Fibroblast of villous mesenchyme (primary cell): ENCODE results near the gene SYNGR4. TPM values are rescaled to one million over a fixed set of nuclear protein-coding genes. Genes with fewer than 3 reads are reported as not detected.

Experiments
- DNase-seq: peaks from one replicate; pipeline ENCODE4 v3.0.0-alpha.2; 2010; ENCODE audit warnings: low read depth
- H3K4me3 ChIP-seq: 2 replicates; pipeline ENCODE4 v1.5.1; 2011; ENCODE audit warnings: low read depth, mild to moderate bottlenecking, low read length
- total RNA-seq: library from RNA; depleted of rRNA; stranded (reverse); fragments of >200 nt; gene quantifications from 2 replicates; pipeline ENCODE4 v1.2.3, GENCODE V29; 2012
- TF ChIP-seq, protein P1 (sequence below): IDR thresholded peaks from 2 replicates; pipeline ENCODE4 v1.5.1; 2012; ENCODE audit warnings: low read depth, mild to moderate bottlenecking, low read length; ENCODE audit not compliant: insufficient read depth

The SYNGR4 gene
- total RNA-seq, 1 donor: not detected

GRCh38 chr19:48401287-48401686, 37.1 kb downstream of the SYNGR4 start:
- H3K4me3 ChIP-seq: no peak overlapping the region
- no peak for DNase-seq
- TF ChIP-seq, protein P1, sequence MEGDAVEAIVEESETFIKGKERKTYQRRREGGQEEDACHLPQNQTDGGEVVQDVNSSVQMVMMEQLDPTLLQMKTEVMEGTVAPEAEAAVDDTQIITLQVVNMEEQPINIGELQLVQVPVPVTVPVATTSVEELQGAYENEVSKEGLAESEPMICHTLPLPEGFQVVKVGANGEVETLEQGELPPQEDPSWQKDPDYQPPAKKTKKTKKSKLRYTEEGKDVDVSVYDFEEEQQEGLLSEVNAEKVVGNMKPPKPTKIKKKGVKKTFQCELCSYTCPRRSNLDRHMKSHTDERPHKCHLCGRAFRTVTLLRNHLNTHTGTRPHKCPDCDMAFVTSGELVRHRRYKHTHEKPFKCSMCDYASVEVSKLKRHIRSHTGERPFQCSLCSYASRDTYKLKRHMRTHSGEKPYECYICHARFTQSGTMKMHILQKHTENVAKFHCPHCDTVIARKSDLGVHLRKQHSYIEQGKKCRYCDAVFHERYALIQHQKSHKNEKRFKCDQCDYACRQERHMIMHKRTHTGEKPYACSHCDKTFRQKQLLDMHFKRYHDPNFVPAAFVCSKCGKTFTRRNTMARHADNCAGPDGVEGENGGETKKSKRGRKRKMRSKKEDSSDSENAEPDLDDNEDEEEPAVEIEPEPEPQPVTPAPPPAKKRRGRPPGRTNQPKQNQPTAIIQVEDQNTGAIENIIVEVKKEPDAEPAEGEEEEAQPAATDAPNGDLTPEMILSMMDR: no peak

GRCh38 chr19:48403606-48404005, 39.4 kb downstream of the SYNGR4 start:
- TF ChIP-seq, protein P1: no peak
- peak; percentile 62 for DNase-seq
- no peak overlapping the region for H3K4me3 ChIP-seq

GRCh38 chr19:48405010-48405659, 41.0 kb downstream of the SYNGR4 start:
- no peak overlapping the region for H3K4me3 ChIP-seq
- TF ChIP-seq, protein P1: no peak
- DNase-seq: no peak

- no peak overlapping the region for H3K4me3 ChIP-seq
- TF ChIP-seq, protein P1: no peak
- DNase-seq: no peak
These were observed 41.7 kb downstream of the SYNGR4 start for GRCh38 chr19:48405850-48406249.

- no peak overlapping the region for H3K4me3 ChIP-seq
- TF ChIP-seq, protein P1: no peak
- no peak for DNase-seq
These were observed 49.9 kb downstream of the SYNGR4 start for GRCh38 chr19:48413879-48414587.

GRCh38 chr19:48415395-48415794, 51.2 kb downstream of the SYNGR4 start:
- TF ChIP-seq, protein P1: no peak
- no peak overlapping the region for H3K4me3 ChIP-seq
- DNase-seq: peak; percentile 60

DNA sequence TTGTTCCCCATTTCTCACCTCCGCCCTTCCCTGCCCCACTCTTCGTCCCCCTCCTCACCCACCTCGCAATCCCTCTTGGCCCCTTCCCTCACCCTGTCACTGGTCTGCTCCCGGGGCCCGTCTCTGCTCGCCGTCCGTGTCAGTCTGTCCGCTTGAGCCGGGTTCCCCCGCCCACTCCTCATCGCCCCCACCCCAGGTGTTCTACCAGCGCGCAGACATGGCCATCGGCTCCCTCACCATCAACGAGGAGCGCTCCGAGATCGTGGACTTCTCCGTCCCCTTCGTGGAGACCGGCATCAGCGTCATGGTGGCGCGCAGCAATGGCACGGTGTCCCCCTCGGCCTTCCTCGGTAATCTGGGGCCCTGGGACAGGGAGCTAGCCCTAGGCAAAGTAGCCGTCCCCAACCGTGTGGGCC, 51.6 kb downstream of the SYNGR4 start:
- no peak for DNase-seq
- H3K4me3 ChIP-seq: no peak overlapping the region
- TF ChIP-seq, protein P1: no peak
